HG02759 (cell line): ENCODE results near the gene JAK1.

Source experiments
- ATAC-seq: cut with Tn5 transposase; IDR thresholded peaks from one replicate; pipeline ENCODE4 v1.9.1; 2021; ENCODE audit warnings: mild to moderate bottlenecking, moderate library complexity; ENCODE audit not compliant: unreplicated experiment

The JAK1 gene

GRCh38 chr1:64980745-64981600 is 14.6 kb upstream of the JAK1 start:
- ATAC-seq: no peak

DNA sequence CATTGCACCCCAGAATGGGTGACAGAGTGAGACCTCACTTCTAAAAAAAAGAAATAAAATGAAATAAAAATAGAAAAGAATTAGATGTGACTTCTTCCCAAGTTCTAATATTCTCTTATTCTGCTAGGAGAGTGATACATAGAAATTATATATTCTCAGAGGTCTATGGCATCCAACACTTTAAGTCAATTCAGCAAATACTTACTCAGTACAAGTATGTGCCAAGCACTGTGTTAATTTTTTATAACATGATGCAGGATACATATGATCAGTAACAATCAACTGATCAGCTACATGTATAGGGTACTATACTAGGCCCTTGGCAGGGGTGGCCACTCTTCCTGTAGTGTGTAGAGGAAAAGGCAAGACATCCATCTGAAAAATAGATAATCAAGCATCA is 13.0 kb upstream of the JAK1 start:
- no peak for ATAC-seq

DNA sequence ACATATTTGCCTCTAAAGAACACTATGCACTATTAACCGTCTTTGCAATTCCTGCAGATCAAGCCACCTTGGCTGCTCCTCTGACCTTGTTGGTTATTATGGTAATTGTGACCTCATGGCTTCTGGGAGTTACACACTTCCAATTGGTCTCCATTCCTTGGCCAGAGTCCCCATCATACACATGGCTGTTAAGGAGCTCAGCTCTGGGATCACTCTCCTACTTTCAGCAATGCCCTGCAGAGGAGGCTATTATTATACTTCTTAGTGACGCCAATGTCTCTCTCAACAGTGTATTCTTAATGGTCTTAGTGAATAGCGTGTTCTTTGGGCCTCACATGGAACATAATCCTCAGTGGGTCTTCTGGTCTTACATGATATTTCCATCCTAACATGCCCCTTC is 10.0 kb upstream of the JAK1 start:
- no peak for ATAC-seq

DNA sequence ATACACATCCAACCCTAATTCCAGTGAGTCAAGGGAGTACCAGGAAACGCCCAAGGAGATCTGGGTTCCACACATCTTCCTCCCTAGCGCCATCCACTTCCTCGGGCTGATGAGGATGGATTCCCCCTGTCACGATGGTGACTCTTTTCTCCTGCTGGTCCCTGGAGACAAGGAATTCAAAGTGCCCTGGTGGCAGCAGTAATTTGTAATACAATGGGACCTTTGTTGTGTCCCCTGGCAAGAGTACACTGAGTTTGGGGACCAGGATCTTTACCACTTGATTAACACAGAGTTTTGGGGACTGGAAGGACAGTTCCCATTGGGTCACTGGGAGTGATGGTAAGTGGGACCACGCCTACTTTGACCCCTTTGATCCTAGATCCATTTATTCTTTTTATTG is 9.4 kb upstream of the JAK1 start:
- no peak for ATAC-seq

DNA sequence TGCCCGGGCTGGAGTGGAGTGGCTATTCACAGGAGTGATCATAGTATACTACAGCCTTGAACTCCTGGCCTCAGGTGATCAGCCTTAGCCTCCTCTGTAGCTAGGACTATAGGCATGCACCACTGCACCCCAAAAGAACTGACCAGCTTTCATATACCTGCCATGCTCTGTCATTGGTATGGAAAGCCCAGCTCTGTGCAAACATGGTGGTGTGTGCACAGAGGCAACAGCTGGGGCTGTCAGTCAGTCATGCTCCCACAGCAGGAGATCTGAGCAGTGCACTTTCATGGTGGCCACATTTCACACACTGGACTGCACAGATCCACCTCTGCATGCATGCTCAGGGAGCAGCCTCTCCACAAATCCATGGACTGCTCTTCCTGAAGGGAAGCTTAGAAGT is 8.8 kb upstream of the JAK1 start:
- no peak for ATAC-seq

DNA sequence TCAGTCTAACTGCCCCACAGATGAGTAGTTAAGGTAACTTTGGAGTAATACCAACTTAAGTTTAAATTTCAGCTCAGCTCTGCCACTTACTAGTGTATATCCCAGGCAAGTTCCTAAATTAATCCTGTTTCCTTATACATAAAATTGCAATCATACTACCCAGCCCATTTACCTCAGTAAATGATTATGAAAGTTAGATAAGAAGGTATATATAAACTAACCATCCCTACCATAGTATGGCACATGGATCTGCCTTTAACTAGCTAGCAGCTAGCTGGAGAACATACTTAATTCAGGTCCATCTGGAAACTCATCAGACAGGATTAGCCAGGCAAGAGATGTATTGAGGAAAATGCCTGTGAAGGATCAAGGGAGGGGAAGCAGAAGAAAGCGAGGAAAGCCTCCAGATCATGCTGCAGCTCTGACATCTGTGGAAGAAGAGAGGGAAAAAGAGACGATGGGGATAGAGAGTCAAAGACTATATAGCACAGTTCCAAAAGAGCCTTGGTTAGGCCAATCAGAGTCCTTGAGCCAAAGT is 8.0 kb upstream of the JAK1 start:
- no peak for ATAC-seq

DNA sequence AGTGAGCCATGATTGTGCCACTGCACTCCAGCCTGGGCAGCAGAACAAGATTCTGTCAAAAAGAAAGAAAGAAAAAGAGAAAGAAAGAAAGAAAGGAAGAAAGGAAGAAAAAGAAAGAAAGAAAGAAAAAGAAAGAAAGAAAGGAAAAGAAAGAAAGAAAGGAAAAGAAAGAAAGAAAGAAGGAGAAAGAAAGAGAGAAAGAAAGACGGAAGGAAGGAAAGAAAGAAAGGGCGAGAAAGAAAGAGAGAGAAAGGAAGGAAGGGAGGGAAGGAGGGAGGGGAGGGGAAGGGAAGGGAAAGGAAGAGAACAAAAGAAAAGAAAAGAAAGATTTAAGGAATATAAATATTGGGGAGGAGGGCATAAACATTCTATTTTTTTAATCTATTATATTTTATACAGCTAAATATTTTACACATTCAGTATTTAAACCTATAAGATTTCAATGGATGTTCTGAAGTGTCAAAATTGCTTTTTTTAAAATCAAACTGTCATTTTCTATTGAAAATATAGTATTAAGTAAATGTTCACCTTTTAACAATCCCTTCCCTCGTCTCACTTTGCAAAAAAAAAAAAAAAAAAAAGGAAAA is 6.8 kb upstream of the JAK1 start:
- ATAC-seq: no peak

DNA sequence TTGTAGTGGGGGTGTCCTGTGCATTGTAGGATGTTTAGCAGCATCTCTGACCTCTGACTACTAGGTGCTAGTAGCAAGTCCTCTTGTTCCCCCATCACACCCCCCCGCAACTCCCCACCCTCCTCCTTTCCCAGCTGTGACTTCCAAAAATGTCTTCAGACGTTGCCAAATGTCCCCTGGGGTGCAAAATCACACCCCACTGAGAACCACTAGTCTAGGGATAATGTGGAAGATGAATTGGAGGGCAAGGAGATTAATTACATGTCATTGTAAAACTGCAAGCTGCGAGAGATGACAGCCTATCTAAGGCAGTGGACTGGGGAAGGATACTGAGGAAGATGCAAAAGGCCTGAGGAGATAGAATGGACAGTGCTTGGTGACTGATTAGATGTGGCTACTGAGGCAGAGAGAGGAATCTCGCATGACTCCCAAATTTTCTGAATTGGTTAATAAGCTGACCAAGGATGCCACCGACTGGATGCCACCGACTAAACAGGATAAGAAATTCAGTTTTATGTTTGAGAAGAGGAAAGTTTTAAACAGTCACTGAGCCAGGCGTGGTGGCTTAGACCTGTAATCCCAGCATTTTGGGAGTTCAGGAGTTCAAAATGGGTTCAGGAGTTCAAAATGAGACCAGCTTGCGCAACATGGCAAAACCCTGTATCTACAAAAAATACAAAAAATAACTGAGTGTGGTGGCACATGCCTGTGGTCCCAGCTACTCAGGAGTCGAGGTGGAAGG is 3.1 kb upstream of the JAK1 start:
- ATAC-seq: no peak

DNA sequence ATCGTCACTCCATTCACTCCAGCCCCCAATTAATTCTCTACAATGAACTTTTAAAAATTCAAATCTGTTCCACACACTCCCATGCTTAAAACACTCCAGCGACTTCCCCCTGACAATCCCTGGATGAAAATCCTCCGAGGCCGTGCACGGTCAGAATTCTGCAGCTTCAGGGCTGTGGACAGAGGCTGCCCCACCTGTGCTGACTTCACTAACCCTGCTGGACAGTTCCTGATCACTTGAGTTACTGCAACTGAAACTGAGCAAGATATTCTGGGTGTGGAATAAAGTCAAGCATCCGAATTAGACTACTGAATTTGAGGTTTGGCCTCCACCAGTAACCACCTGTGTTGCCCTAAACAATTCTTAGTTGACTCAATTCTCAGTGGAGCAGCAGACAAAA is 1.0 kb upstream of the JAK1 start:
- ATAC-seq: no peak

DNA sequence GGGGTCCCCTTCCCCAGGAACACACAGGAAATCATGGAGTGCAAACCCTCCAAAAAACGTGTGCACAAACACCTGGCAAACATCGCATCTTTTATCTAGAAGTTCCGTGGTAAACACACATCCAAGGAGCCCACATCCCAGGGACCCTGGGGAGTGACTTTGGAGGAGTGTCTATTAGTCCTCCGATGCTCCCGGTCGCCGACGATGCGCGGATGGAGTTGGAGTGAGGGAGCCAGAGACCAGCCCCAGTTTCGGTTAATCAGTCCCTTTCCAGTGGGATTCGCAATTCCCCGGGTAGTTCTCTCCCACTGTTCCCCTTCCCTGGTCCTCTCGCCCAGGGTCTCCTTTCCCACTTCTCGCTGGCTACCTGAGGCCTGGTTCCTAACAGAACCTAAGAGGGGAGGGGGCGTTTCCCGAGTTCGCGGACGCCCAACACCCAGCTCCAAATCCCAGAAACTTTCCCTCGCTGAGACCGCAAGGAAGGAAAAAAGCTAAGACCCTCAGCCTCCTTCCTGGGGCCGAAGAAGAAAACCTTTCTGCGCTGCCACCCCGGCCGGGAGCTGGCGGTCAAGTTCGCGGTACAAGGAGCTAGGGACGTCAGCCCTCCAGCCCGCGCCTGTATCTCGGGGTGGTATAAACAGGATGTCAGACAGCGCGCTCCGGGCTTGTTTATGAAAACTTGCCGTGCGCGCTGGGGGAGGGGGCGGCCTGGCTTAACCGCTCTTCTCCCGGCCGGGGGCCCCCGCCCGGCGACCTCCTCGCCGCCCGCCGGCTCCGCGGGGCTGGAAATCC is 787 bp downstream of the JAK1 start:
- peak; percentile 55 for ATAC-seq

GRCh38 chr1:64963466-64963865 is 2.9 kb downstream of the JAK1 start:
- ATAC-seq: no peak

- ATAC-seq: no peak
Observed at GRCh38 chr1:64962441-64962840, 3.9 kb downstream of the JAK1 start.

DNA sequence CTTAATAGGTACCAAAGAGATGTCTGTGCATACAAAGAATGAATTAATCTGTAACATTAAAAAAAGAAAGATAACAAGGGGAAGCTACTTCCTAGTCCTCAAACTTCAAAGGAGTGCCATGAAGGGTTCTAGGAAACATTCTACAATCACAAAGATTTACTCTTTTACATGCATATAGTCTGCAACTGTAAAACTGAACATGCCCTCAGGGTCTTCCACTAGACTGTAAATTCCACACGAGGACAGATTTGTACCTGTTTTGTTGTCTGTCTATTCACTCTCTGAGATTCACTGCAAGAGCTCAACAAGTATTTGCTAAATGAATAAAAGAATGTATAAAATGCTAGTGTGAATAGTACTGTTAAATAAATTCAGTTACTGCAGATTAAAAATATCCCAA is 4.4 kb downstream of the JAK1 start:
- no peak for ATAC-seq

- peak; percentile 69 for ATAC-seq
Observed at GRCh38 chr1:64960731-64961130, 5.6 kb downstream of the JAK1 start.

GRCh38 chr1:64959986-64960385 is 6.4 kb downstream of the JAK1 start:
- ATAC-seq: no peak

GRCh38 chr1:64956733-64957441 is 9.5 kb downstream of the JAK1 start:
- peak; percentile 76 for ATAC-seq

GRCh38 chr1:64956010-64956640 is 10.2 kb downstream of the JAK1 start:
- ATAC-seq: peak; percentile 5

- ATAC-seq: no peak
Observed at GRCh38 chr1:64955097-64956009, 11.0 kb downstream of the JAK1 start.

DNA sequence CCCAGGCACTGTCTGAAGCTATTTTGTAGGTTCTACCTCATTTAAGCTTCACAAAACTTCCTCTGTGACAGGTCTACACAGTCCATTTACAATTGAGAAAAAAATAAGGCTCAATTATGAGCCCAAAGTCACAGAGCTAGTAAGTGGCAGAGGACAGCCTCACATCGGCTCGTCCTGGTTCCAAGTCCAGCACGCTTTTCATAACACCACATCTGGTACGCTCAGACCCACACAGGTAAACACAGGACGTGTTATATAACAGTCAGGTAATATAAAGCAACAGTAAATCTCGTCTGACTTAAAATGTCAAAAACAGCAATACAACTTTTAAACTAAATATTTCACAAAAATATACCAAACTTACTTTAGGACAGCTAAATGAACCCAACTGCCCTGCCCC is 13.1 kb downstream of the JAK1 start:
- ATAC-seq: no peak
